HepG2 (cell line): Measurements from ENCODE around the gene CEP250. TPM values are rescaled to one million over a fixed set of nuclear protein-coding genes. Genes with fewer than 3 reads are reported as not detected.

Experiments
- ATAC-seq: fragments of 200-7000 bp; cut with Tn5 transposase; 3 replicates; pipeline ENCODE4 v1.9.1; 2020; ENCODE audit warnings: mild to moderate bottlenecking, moderate library complexity
- BruUV-seq: library from RNA; stranded (reverse); fragments of 400-500 nt; replicated peaks from 2 replicates; lab custom pipeline; 2021; lab: Mats Ljungman, UMichigan
- CTCF ChIA-PET: fragments of 300-600 bp; formaldehyde crosslinking; extraction: SDS; loops from one replicate; lab custom pipeline; 2021; ENCODE audit warnings: low total read pairs, inconsistent platforms, low intra/inter-chr PET ratio; lab: Yijun Ruan, JAX
- POLR2A ChIA-PET: fragments of 350-600 bp; sonication (Branson Sonifier 250); formaldehyde crosslinking; loops from one replicate; lab custom pipeline; 2020; ENCODE audit warnings: antibody characterized with exemption, inconsistent platforms; lab: Yijun Ruan, JAX
- DNase-seq: peaks from one replicate; pipeline ENCODE4 v3.0.0-alpha.2; 2015; ENCODE audit warnings: low spot score
- FAIRE-seq: peaks from 3 replicates; lab custom pipeline; 2011; peaks lifted over from hg19 to GRCh38; lab: Jason Lieb, UNC
- H2AFZ ChIP-seq: one replicate; pipeline ENCODE4 v1.6.1; 2011; ENCODE audit warnings: low read length, inconsistent platforms
- H3K27ac ChIP-seq: fragments of 300-600 bp; 3 replicates; pipeline ENCODE4 v1.8.0; 2011; ENCODE audit warnings: mixed run types, mild to moderate bottlenecking, mixed read lengths, low read length, inconsistent platforms; ENCODE audit not compliant: insufficient read depth; ENCODE audit errors: extremely low read length
- H3K27me3 ChIP-seq, 2 experiments: fragments of 200-600 bp in 1 of 2; 2 replicates in 1 of 2; 3 replicates in 1 of 2; pipeline versions ENCODE4 v1.6.0 to v1.8.0; 2011; ENCODE audit warnings: low read length in 2 of 2, mild to moderate bottlenecking in 2 of 2, moderate library complexity in 2 of 2, inconsistent platforms in 1 of 2; ENCODE audit not compliant: insufficient read depth in 2 of 2, control insufficient read depth in 1 of 2
- H3K36me3 ChIP-seq, 2 experiments: fragments of 200-600 bp in 1 of 2; replicated peaks in 1 of 2; 2 replicates in 1 of 2; 3 replicates in 1 of 2; pipeline versions ENCODE4 v1.5.1 to v1.8.0; 2011; ENCODE audit warnings: low read length in 2 of 2, inconsistent platforms in 1 of 2; ENCODE audit not compliant: insufficient read depth in 2 of 2, control insufficient read depth in 1 of 2
- H3K4me1 ChIP-seq: 2 replicates; pipeline ENCODE4 v1.5.1; 2012; ENCODE audit warnings: low read length, inconsistent platforms; ENCODE audit not compliant: insufficient read depth
- H3K4me2 ChIP-seq: 2 replicates; pipeline ENCODE4 v1.6.0; 2011; ENCODE audit warnings: low read depth, low read length, inconsistent platforms
- H3K4me3 ChIP-seq, 3 experiments: fragments of 200-600 bp in 1 of 3; sonication (generic), shearing (Covaris generic) in 1 of 3; replicated peaks in 1 of 3; 2 replicates each; pipeline ENCODE4 v1.5.1; 2011 to 2016; ENCODE audit warnings: low read length in 3 of 3, inconsistent platforms in 2 of 3, low read depth in 2 of 3, mild to moderate bottlenecking in 2 of 3, control low read depth in 1 of 3, mixed read lengths in 1 of 3; ENCODE audit not compliant: insufficient read depth in 1 of 3
- H3K79me2 ChIP-seq: one replicate; pipeline ENCODE4 v1.6.1; 2011; ENCODE audit warnings: low read length, inconsistent platforms; ENCODE audit not compliant: insufficient read depth
- H3K9ac ChIP-seq: 2 replicates; pipeline ENCODE4 v1.6.0; 2011; ENCODE audit warnings: mild to moderate bottlenecking, low read depth, low read length, inconsistent platforms; ENCODE audit not compliant: insufficient read depth
- H3K9me3 ChIP-seq: 2 replicates; pipeline ENCODE4 v1.5.1; 2012; ENCODE audit warnings: mild to moderate bottlenecking, low read length
- H4K20me1 ChIP-seq: 2 replicates; pipeline ENCODE4 v1.6.0; 2011; ENCODE audit warnings: inconsistent platforms, mild to moderate bottlenecking, low read length, moderate library complexity; ENCODE audit not compliant: insufficient read depth
- CAMTA2 ChIP-seq: sonication (generic); formaldehyde crosslinking; IDR thresholded peaks from 2 replicates; pipeline ENCODE4 v1.4.0; 2020; ENCODE audit warnings: mild to moderate bottlenecking, missing genetic modification reagents, borderline replicate concordance
- FOSL2 ChIP-seq: sonication (generic); formaldehyde crosslinking; IDR thresholded peaks from 2 replicates; pipeline ENCODE4 v1.4.0; 2020; ENCODE audit warnings: missing genetic modification reagents
- KDM1A ChIP-seq: IDR thresholded peaks from 2 replicates; pipeline ENCODE4 v1.6.1; 2016; ENCODE audit warnings: missing compliant biosample characterization
- NAIF1 ChIP-seq: sonication (generic); formaldehyde crosslinking; IDR thresholded peaks from 2 replicates; pipeline ENCODE4 v1.5.0; 2020; ENCODE audit warnings: mild to moderate bottlenecking, missing genetic modification reagents, borderline replicate concordance
- ZBTB34 ChIP-seq: sonication (generic); formaldehyde crosslinking; IDR thresholded peaks from 2 replicates; pipeline ENCODE4 v1.8.0; 2022; ENCODE audit warnings: mild to moderate bottlenecking, missing genetic modification reagents
- ZMYM3 ChIP-seq: sonication (generic); formaldehyde crosslinking; IDR thresholded peaks from 2 replicates; pipeline ENCODE4 v1.5.1; 2020; ENCODE audit warnings: mild to moderate bottlenecking, missing genetic modification reagents
- ZNF383 ChIP-seq: sonication (generic); formaldehyde crosslinking; IDR thresholded peaks from 2 replicates; pipeline ENCODE4 v1.4.0; 2020; ENCODE audit warnings: missing genetic modification reagents, mild to moderate bottlenecking, borderline replicate concordance
- ZNF556 ChIP-seq: sonication (generic); formaldehyde crosslinking; IDR thresholded peaks from 2 replicates; pipeline ENCODE4 v1.4.0; 2020; ENCODE audit warnings: mild to moderate bottlenecking, missing genetic modification reagents, borderline replicate concordance
- ZNF646 ChIP-seq: sonication (generic); formaldehyde crosslinking; IDR thresholded peaks from 2 replicates; pipeline ENCODE4 v1.9.0; 2021; ENCODE audit warnings: mild to moderate bottlenecking, missing genetic modification reagents
- WGBS: methylation state at CpG from one replicate; pipeline ENCODE4 v1.1.6; 2017; ENCODE audit warnings: low lambda C conversion rate; 5-methylcytosine and 5-hydroxymethylcytosine counted together
- in situ Hi-C: cut with HindIII; loops from 2 replicates; pipeline ENCODE4 v1.10.0; 2017; ENCODE audit warnings: low pct_unique_long_range_greater_than_20kb; ENCODE audit not compliant: extremely low pct_ligation_motif_present
- intact Hi-C: fragments of 100-400 bp; cut with micrococcal nuclease; formaldehyde crosslinking; loops from one replicate; pipeline ENCODE4 v1.10.0; 2022; ENCODE audit not compliant: unreplicated experiment
- polyA plus RNA-seq, 8 experiments: library from polyadenylated mRNA; depleted of rRNA in 3 of 8; stranded (reverse) in 7 of 8; unstranded in 1 of 8; fragments of >200 nt; fragmentation: Illumina TruSeq in 4 of 8; extraction: Trizol in 4 of 8; gene quantifications; 2 replicates each; pipeline versions ENCODE4 v1.2.1 to v1.2.3, GENCODE V29; 2011 to 2016; ENCODE audit warnings: low read depth in 4 of 8, missing spikeins in 1 of 8, mixed read lengths in 1 of 8; ENCODE audit not compliant: insufficient read depth in 1 of 8
- total RNA-seq, 5 experiments: library from RNA; depleted of rRNA; stranded (reverse); fragments of >200 nt; fragmentation: Illumina TruSeq; extraction: Trizol; gene quantifications; 2 replicates each; pipeline ENCODE4 v1.2.3, GENCODE V29; 2016; ENCODE audit warnings: low read depth in 1 of 5
- TF ChIP-seq, protein P1 (sequence below): sonication (generic); formaldehyde crosslinking; IDR thresholded peaks from 2 replicates; pipeline ENCODE4 v1.4.0; 2020; ENCODE audit warnings: missing genetic modification reagents, mild to moderate bottlenecking, borderline replicate concordance

Gene CEP250
- total and polyA plus RNA-seq, 2 of the 13 experiments (the other 11 are each of a cell fraction or from before 2014, with no cell fraction given) = 28.8 to 55.3 TPM

DNA sequence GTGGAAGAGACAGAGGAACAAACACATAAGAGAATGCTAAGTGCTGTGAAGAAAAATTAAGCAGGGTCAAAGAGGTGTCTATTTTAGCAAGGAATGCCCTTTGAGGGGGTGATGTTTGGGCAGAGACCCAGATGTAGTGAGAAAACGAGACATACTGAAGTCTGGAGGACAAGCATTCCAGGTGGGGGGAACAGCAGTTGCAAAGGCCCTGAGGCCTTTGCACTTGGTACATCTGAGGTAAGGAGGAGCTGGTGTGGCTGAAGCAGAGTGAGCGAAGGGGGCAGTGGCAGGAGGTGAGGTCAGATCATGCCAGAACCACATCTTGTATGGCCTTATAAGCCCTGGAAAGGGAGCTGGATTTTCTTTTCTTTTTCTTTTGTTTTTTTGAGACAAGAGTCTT, 11.2 kb upstream of the CEP250 start:
- no peaks in the 10 kb centered on the region for H3K9me3 ChIP-seq
- no peak overlapping the region for H3K27ac ChIP-seq
- no peak overlapping the region for H2AFZ ChIP-seq
- ChIA-PET POLR2A (interaction anchor here (3.8 kb wide), 1 partner anchor 11 kb away, joined by 35 read pairs; the partner anchor contains the start of gene CEP250), CTCF (no interaction called here)
- peaks cover 0 to 4% of the 10 kb centered on the region in 2 experiments; a peak in 2 of 5 replicates for H3K27me3 ChIP-seq
- no peak overlapping the region for H3K4me3 ChIP-seq
- WGBS = 39% methylated on average over 2 of the region's 2 CpGs
- no peaks in the 10 kb centered on the region for H3K79me2 ChIP-seq
- no TSS peak for BruUV-seq
- intact Hi-C loops (loop anchor here (10.0 kb wide), 1 partner anchor 349 kb away; the partner anchor contains the start of gene TRPC4AP), in situ Hi-C loops (loop anchor here (25.0 kb wide), 1 partner anchor 307 kb away; the partner anchor contains the start of gene EDEM2)
- DNase-seq (no peak), ATAC-seq (no peak), FAIRE-seq (no peak)
- no peak overlapping the region for H3K4me2 ChIP-seq
- H4K20me1 ChIP-seq = no peaks in the 10 kb centered on the region
- H3K4me1 ChIP-seq = peaks cover 20% of the 10 kb centered on the region
- H3K36me3 ChIP-seq = no peaks in the 10 kb centered on the region
- H3K9ac ChIP-seq = no peak overlapping the region
- TF ChIP-seq, protein P1, sequence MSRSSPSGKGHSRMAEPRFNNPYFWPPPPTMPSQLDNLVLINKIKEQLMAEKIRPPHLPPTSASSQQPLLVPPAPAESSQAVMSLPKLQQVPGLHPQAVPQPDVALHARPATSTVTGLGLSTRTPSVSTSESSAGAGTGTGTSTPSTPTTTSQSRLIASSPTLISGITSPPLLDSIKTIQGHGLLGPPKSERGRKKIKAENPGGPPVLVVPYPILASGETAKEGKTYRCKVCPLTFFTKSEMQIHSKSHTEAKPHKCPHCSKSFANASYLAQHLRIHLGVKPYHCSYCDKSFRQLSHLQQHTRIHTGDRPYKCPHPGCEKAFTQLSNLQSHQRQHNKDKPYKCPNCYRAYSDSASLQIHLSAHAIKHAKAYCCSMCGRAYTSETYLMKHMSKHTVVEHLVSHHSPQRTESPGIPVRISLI (CRISPR knock-in tag) = no peak
- TF ChIP-seq ZMYM3 (CRISPR knock-in tag) = peak; percentile 57; the same call in 1 of the 2 replicates
- TF ChIP-seq NAIF1 (CRISPR knock-in tag) = no peak
- no peak for TF ChIP-seq ZNF646 (CRISPR knock-in tag)
- TF ChIP-seq KDM1A = peak; percentile 64; the same call in 1 of the 2 replicates
- TF ChIP-seq ZNF556 (CRISPR knock-in tag) = no peak
- no peak for TF ChIP-seq CAMTA2 (CRISPR knock-in tag)
- no peak for TF ChIP-seq FOSL2 (CRISPR knock-in tag)
- no peak for TF ChIP-seq ZBTB34
- TF ChIP-seq ZNF383 = no peak
